ENCODE measurements around the gene ODAM.

The ODAM gene

DNA sequence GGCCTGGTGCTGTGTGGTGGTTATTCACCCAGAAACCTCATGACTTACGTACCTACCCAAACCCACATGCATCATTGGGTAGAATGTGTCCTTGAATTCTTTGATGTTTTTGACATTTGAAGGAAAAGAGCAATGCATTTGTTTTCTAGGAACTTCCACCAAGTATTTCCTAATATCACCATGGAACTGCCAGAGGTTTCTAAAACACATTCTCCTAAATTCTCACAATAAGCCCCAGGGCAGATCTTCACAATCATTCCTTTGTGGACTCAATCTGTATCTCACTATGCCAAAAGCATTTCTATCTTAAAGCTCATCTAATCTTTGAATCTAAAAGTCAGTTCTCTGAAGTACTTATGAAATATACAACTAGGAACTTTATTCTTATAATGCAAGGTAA, 8.3 kb upstream of the ODAM start:
- H3K4me1 ChIP-seq: peaks cover 7% of the 10 kb centered on the region; the same call in 1 of the 2 replicates
- TF ChIP-seq, protein P1, sequence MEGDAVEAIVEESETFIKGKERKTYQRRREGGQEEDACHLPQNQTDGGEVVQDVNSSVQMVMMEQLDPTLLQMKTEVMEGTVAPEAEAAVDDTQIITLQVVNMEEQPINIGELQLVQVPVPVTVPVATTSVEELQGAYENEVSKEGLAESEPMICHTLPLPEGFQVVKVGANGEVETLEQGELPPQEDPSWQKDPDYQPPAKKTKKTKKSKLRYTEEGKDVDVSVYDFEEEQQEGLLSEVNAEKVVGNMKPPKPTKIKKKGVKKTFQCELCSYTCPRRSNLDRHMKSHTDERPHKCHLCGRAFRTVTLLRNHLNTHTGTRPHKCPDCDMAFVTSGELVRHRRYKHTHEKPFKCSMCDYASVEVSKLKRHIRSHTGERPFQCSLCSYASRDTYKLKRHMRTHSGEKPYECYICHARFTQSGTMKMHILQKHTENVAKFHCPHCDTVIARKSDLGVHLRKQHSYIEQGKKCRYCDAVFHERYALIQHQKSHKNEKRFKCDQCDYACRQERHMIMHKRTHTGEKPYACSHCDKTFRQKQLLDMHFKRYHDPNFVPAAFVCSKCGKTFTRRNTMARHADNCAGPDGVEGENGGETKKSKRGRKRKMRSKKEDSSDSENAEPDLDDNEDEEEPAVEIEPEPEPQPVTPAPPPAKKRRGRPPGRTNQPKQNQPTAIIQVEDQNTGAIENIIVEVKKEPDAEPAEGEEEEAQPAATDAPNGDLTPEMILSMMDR (IDR thresholded peaks at IDR 0.05; ENCODE audit: low read depth, low read length): no peak
- H3K27me3 ChIP-seq: no peaks in the 10 kb centered on the region
- H3K4me3 ChIP-seq (ENCODE audit: low read depth, low read length): no peak overlapping the region
- H3K9me3 ChIP-seq: no peaks in the 10 kb centered on the region
- H3K36me3 ChIP-seq: no peaks in the 10 kb centered on the region
- no peak for DNase-seq

DNA sequence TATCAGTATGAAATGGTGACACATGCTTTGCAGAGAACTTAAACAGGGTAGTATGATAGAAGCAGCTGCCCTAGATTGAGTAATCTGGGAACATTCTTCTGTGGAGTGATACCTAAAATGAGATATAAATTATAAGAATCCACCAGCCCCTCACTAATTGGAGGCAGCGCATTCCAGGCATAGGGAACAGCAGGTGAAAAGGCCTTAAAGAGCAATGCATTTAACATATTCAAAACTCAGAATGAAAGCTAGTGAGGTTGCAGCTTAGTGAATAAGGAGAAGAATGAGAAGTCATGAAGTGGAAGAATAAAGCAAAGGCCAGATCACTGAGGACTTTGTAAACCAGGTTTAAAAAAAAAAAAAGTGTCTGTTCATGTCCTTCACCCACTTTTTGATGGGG, 4.9 kb upstream of the ODAM start:
- Histone ChIP-seq H3K9me3 (no peaks in the 10 kb centered on the region), H3K27me3 (no peaks in the 10 kb centered on the region), H3K36me3 (no peaks in the 10 kb centered on the region), H3K4me3 (ENCODE audit: low read depth, low read length) (no peak overlapping the region), H3K4me1 (peaks cover 7% of the 10 kb centered on the region)
- TF ChIP-seq, protein P1 (IDR thresholded peaks at IDR 0.05; ENCODE audit: low read depth, low read length): no peak
- no peak for DNase-seq

DNA sequence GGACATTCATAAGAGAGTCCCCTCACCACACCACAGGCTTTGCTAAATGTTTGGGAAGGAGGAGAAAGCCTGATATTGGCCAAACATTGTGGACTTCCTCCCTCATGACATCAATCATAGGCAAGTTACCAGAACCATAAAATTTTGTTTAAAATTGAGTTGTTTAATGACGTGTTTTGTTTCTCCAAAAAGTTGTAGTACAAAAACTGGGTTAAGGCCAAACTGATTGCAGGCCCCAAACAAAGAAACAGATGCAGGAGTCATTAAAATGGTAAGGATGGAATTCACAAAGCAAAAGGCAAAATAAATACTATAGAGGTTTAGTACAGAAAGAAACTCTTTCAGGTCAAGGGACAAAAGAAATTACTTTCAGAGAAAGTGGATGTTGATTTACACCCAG, 3.9 kb upstream of the ODAM start:
- H3K36me3 ChIP-seq: no peaks in the 10 kb centered on the region
- H3K4me3 ChIP-seq (ENCODE audit: low read depth, low read length): no peak overlapping the region
- H3K27me3 ChIP-seq: no peaks in the 10 kb centered on the region
- peaks cover 7% of the 10 kb centered on the region for H3K4me1 ChIP-seq
- no peaks in the 10 kb centered on the region for H3K9me3 ChIP-seq
- TF ChIP-seq, protein P1 (IDR thresholded peaks at IDR 0.05; ENCODE audit: low read depth, low read length): no peak
- no peak for DNase-seq

DNA sequence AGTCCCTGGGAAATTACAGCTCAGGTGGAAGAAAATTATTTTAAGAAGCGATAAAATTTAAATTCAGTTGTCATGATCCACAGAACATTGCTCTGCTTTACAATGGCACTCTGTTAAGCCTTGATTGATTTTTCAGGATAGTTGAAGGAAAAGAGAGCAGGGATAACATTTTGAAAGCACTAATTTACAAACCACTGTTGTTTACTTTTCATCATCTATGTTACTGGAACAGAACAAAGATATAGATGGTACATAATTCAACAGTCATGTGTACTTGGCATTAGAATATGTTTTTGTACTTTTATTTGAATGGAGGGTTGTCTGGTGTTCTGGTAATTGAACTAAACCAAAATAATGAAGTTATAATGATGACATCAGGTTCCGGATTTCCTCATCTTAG, 2.6 kb upstream of the ODAM start:
- H3K27me3 ChIP-seq: no peaks in the 10 kb centered on the region

DNA sequence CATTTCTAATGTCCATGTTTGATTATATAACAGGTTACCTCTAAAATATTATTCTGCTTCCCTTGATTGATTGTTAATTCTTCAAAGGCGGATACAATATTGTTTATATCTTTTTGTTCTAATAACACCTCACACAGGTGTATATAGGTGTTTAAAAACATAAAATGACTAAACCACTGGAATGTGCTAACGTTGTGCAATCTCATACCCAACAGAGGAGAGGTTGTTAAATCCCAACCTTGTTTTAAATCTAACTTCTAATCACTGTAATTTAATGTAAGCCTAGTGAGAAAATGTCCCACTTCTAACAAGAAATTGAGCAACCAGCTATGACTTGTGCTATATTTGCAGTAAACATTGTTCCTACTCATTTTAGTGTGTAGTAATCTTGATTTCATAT, 1.3 kb downstream of the ODAM start:
- no peak for DNase-seq
- Histone ChIP-seq H3K9me3 (no peaks in the 10 kb centered on the region), H3K27me3 (no peaks in the 10 kb centered on the region), H3K4me3 (ENCODE audit: low read depth, low read length) (no peak overlapping the region), H3K4me1 (peaks cover 7% of the 10 kb centered on the region), H3K36me3 (no peaks in the 10 kb centered on the region)
- TF ChIP-seq, protein P1 (IDR thresholded peaks at IDR 0.05; ENCODE audit: low read depth, low read length): no peak

More for the DNA sequence above, 2.6 kb upstream of the ODAM start:
- no peak for DNase-seq
- Histone ChIP-seq H3K4me3 (ENCODE audit: low read depth, low read length) (no peak overlapping the region), H3K9me3 (no peaks in the 10 kb centered on the region), H3K36me3 (no peaks in the 10 kb centered on the region), H3K4me1 (peaks cover 7% of the 10 kb centered on the region)
- TF ChIP-seq, protein P1 (IDR thresholded peaks at IDR 0.05; ENCODE audit: low read depth, low read length): no peak

DNA sequence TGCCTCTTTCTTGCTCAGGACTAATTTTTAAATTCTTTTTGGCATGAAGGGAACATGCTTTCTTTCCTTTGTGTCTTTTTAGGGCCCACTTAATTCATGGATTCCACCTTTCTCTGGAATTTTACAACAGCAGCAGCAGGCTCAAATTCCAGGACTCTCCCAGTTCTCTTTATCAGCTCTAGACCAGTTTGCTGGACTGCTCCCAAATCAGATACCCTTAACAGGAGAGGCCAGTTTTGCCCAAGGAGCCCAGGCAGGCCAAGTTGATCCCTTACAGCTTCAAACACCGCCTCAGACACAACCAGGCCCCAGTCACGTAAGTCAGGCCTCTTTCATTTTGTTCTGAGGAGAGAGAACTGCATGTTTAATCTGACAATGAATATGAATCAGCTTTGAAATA, 2.3 kb downstream of the ODAM start:
- no peaks in the 10 kb centered on the region for H3K9me3 ChIP-seq
- TF ChIP-seq, protein P1 (IDR thresholded peaks at IDR 0.05; ENCODE audit: low read depth, low read length): no peak
- peak; percentile 36 for DNase-seq
- H3K4me3 ChIP-seq (ENCODE audit: low read depth, low read length): no peak overlapping the region
- H3K36me3 ChIP-seq: no peaks in the 10 kb centered on the region
- H3K4me1 ChIP-seq: peaks cover 4% of the 10 kb centered on the region; the same call in 1 of the 2 replicates
- no peaks in the 10 kb centered on the region for H3K27me3 ChIP-seq
